Ovary (tissue), 9 donors: Measurements from ENCODE around the gene PIP4K2C. TPM values are rescaled to one million over a fixed set of nuclear protein-coding genes. Genes with fewer than 3 reads are reported as not detected.

Experiments
- DNase-seq, 5 donors: peaks; one replicate each; pipeline ENCODE4 v3.0.0-alpha.2; 2019 to 2020
- H3K27ac ChIP-seq, 2 donors: fragments of 200-600 bp; one replicate each; pipeline versions ENCODE4 v1.5.1 to v1.8.0; 2019 to 2022
- H3K27me3 ChIP-seq: fragments of 200-600 bp; one replicate; pipeline ENCODE4 v1.8.0; 2022
- H3K36me3 ChIP-seq: fragments of 200-600 bp; sonication (generic); one replicate; pipeline ENCODE4 v1.5.1; 2019
- H3K4me1 ChIP-seq: one replicate; pipeline ENCODE4 v1.8.1; 2013; ENCODE audit warnings: mild to moderate bottlenecking, moderate library complexity; ENCODE audit not compliant: insufficient read depth
- H3K4me3 ChIP-seq: fragments of 200-600 bp; sonication (generic); one replicate; pipeline ENCODE4 v1.5.1; 2017
- H3K9me3 ChIP-seq, 2 donors: fragments of 200-600 bp in 1 of 2; sonication (generic) in 1 of 2; one replicate each; pipeline versions ENCODE4 v1.5.1 to v1.8.1; 2013 to 2019; ENCODE audit warnings: mild to moderate bottlenecking in 1 of 2, moderate library complexity in 1 of 2
- CTCF ChIP-seq, 3 donors: fragments of 450-650 bp in 2 of 3; fragments of 200-600 bp in 1 of 3; IDR thresholded peaks; one replicate each; pipeline versions ENCODE4 v1.5.1 to v1.8.0; 2016 to 2022; ENCODE audit warnings: antibody characterized with exemption in 3 of 3, mild to moderate bottlenecking in 1 of 3
- EP300 ChIP-seq: sonication (generic); formaldehyde crosslinking; IDR thresholded peaks from one replicate; pipeline ENCODE4 v1.6.1; 2017; ENCODE audit warnings: antibody characterized with exemption
- POLR2A ChIP-seq: fragments of 450-650 bp; IDR thresholded peaks from one replicate; pipeline ENCODE4 v1.6.1; 2017; ENCODE audit warnings: antibody characterized with exemption, mild to moderate bottlenecking, moderate library complexity
- WGBS, 3 donors: extraction: QIAGEN DNeasy Blood & Tissue Kit in 1 of 3; methylation state at CpG; one replicate each; pipeline versions ENCODE4 v1.1.5 to v1.1.7; 2013 to 2017; 5-methylcytosine and 5-hydroxymethylcytosine counted together
- intact Hi-C, 4 donors: fragments of 100-400 bp; cut with DNase I; formaldehyde crosslinking; loops; one replicate each; pipeline versions ENCODE4 v1.11.0 to v1.15.1; 2022 to 2023
- polyA plus RNA-seq, 2 donors: library from polyadenylated mRNA; stranded (reverse); fragments of 200-250 nt in 1 of 2; fragments of 350-450 nt in 1 of 2; fragmentation: Illumina TruSeq in 1 of 2; extraction: RNeasy Lipid Tissue Mini Kit (QIAGEN cat#74804) in 1 of 2; gene quantifications; one replicate each; pipeline ENCODE4 v1.2.3, GENCODE V29; 2013 to 2014
- total RNA-seq, 7 donors: library from RNA; depleted of rRNA in 2 of 7; stranded (reverse); fragments of >200 nt in 2 of 7; fragmentation: NEBNext Ultra II Directional in 3 of 7; extraction: Animal tissue kit (Norgen Biotek cat#: 25700) in 3 of 7; gene quantifications; one replicate each; pipeline versions ENCODE4 v1.1.0 to v1.2.4, GENCODE V29; 2016 to 2023
- donor health status: DM: no; HTN: no; CAD: no; lungs with moderate emphysema.
- donor health status: DM: no; HTN: no; CAD: no.
- donor health status: Bipolar disorder and iron deficiency.
- donor health status: DM: yes; HTN: yes; CAD: no.
- donor health status: DM: no; HTN: no; CAD: no.
- donor health status: DM: yes; HTN: yes; CAD: no.

Gene PIP4K2C
- total and polyA plus RNA-seq, 9 donors, result 13.1 to 42.0 (median 21.2) TPM

GRCh38 chr12:57602544-57602943, 11.6 kb downstream of the PIP4K2C start:
- Histone ChIP-seq H3K4me1 (peaks cover 3% of the 10 kb centered on the region), H3K27me3 (no peaks in the 10 kb centered on the region), H3K9me3 (no peaks in the 10 kb centered on the region), H3K27ac (no peak overlapping the region), H3K4me3 (no peak overlapping the region), H3K36me3 (no peaks in the 10 kb centered on the region)
- TF ChIP-seq EP300, result no peak
- TF ChIP-seq POLR2A, result no peak
- no peak for TF ChIP-seq CTCF (IDR thresholded peaks at IDR 0.05)
- DNase-seq, result no peak
- intact Hi-C loops, result no loop called here

GRCh38 chr12:57603324-57603723, 12.3 kb downstream of the PIP4K2C start:
- H3K27ac ChIP-seq, result peak overlapping the region in 1 of 2 donors; percentile 94
- TF ChIP-seq EP300, result no peak
- no peak for TF ChIP-seq CTCF (IDR thresholded peaks at IDR 0.05)
- no peak for TF ChIP-seq POLR2A
- H3K27me3 ChIP-seq, result no peaks in the 10 kb centered on the region
- H3K36me3 ChIP-seq, result no peaks in the 10 kb centered on the region
- no peak overlapping the region for H3K4me3 ChIP-seq
- H3K9me3 ChIP-seq, result no peaks in the 10 kb centered on the region
- no peak for DNase-seq
- H3K4me1 ChIP-seq, result peaks cover 3% of the 10 kb centered on the region
- 33 to 37% (median 36%) methylated on average over 2 of the region's 2 CpGs for WGBS, 3 donors
- intact Hi-C loops, result no loop called here

- peak; percentile 61 to 77 (median 65) for DNase-seq
- H3K4me1 ChIP-seq, result peaks cover 3% of the 10 kb centered on the region
- no peaks in the 10 kb centered on the region for H3K27me3 ChIP-seq
- no peaks in the 10 kb centered on the region for H3K9me3 ChIP-seq
- 2 to 7% (median 4%) methylated on average over 6 of the region's 6 CpGs for WGBS, 3 donors
- no peaks in the 10 kb centered on the region for H3K36me3 ChIP-seq
- peak overlapping the region; percentile 94 to 98 for H3K27ac ChIP-seq
- H3K4me3 ChIP-seq, result peak overlapping the region; percentile 56
- intact Hi-C loops, result no loop called here
- no peak for TF ChIP-seq CTCF (IDR thresholded peaks at IDR 0.05)
- TF ChIP-seq POLR2A, result no peak
- no peak for TF ChIP-seq EP300
Observed at GRCh38 chr12:57603815-57604453, 12.9 kb downstream of the PIP4K2C start.

- peak; percentile 58 to 72 (median 67) for DNase-seq
- WGBS, 3 donors, result 1 to 2% (median 1%) methylated on average over 22 to 36 of the region's 36 CpGs
Observed at GRCh38 chr12:57604454-57604991, 13.5 kb downstream of the PIP4K2C start, which contains the start of gene DTX3. Gene DTX3 (plus strand): TSS chr12:57604824. CDS start chr12:57606518, 1,694 bp downstream.

More at GRCh38 chr12:57604454-57604991, 13.5 kb downstream of the PIP4K2C start, which contains the start of gene DTX3:
- Histone ChIP-seq H3K27me3 (no peaks in the 10 kb centered on the region), H3K4me1 (peaks cover 3% of the 10 kb centered on the region), H3K27ac (peak within 1 kb of the TSS; percentile 94 to 98), H3K4me3 (peak within 1 kb of the TSS; percentile 56), H3K9me3 (no peaks in the 10 kb centered on the region), H3K36me3 (no peaks in the 10 kb centered on the region)
- TF ChIP-seq CTCF (IDR thresholded peaks at IDR 0.05), result no peak
- no peak for TF ChIP-seq EP300
- TF ChIP-seq POLR2A, result no peak
- intact Hi-C loops, result no loop called here
